GM18526 (cell line): ENCODE measurements around the gene MYMK.

ENCODE experiments used
- POLR2A ChIP-seq: IDR thresholded peaks from 3 replicates; pipeline ENCODE4 v1.6.1; 2011; ENCODE audit not compliant: insufficient read length; ENCODE audit errors: extremely low read depth

The MYMK gene

DNA sequence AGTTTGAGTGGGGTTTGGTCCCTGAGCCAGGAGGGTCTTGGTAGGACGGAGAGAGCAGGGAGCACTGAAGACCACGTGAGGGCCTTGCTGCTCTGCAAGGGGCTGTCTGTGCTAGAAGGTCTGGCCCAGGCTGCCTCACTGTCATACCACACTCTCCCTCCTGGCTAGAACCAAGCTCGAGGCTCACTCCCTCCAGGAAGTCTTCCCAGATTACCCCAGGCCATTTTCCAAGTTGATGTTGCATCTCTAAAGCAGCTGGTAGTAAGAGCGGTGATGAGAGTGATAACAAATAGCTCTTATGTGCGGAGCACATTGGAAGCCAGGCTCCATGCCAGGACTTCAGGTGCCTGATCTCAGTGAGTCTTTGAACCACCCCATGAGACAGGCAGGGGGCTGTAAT lies 6.6 kb downstream of the MYMK start:
- no peak for TF ChIP-seq POLR2A

DNA sequence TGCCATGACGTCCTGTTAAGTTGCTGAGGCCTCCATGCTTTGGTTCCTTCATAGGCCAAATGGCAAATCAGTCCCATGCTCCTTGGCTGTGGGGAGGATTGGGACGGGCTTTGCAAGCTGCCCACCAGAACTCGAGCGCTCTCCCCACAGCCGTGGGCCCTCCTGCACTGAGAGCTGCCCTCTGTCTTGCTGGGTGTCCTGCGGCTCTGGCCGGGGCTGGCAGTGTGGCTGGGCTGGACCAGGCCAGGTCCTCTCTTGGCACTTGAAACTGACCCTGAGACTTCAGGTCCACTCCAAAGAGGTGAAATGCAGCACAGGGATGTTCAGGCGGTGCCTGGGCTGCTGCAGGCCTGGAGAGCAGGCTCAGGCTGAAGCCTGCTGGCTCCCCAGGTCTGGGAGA lies 7.0 kb downstream of the MYMK start:
- no peak for TF ChIP-seq POLR2A

DNA sequence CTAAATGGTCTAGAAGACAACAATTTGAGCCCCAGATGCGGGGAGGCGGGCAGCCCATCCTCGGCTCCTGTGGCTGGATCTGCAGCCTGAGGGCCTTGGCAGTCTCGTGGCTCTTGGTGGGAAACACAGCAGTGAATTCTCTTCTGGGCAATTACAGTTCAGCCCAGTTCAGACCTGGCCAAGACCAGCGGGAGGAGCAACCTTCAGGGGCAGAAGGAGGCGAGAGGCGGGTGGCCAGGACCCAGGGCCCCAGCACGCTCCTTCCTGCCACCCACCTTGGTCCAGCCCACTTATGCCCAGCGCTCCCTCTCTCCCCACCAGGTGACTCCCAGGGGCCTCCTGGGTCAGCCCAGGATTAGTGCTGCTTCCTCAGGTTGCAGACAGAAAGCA lies 7.8 kb downstream of the MYMK start:
- TF ChIP-seq POLR2A = no peak

DNA sequence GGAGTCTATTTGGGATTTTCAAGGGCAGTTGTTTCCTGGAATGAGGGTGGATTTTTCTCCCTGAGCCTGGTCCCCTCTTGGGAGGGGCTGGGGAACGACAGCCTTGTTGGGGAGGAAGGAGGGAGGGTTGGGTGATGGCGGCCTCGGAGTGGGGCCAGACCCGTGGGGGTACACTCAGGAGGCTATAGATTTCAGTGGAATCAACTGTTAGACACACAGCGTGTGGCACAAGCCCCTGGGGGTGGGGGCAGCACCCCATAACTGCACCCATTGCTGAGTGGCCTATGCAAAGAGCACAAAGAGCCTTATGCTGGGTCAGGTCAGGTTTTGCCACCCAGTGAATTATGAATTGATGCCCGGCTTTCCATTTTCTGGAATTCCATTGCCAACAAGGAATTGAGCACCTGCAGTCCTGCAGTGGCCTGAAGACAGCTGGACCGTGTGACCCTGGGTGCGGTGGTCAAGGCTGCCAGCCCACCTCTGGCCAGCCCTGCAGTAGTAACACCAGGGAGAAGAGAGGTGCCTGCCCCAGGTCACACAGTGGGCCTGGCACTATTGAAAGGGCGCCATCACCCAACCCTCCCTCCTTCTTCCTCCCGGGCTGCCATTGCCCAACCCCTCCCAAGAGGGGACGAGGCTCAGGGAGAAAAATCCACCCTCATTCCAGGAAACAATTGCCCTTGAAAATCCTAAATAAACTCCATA lies 8.4 kb downstream of the MYMK start:
- no peak for TF ChIP-seq POLR2A

DNA sequence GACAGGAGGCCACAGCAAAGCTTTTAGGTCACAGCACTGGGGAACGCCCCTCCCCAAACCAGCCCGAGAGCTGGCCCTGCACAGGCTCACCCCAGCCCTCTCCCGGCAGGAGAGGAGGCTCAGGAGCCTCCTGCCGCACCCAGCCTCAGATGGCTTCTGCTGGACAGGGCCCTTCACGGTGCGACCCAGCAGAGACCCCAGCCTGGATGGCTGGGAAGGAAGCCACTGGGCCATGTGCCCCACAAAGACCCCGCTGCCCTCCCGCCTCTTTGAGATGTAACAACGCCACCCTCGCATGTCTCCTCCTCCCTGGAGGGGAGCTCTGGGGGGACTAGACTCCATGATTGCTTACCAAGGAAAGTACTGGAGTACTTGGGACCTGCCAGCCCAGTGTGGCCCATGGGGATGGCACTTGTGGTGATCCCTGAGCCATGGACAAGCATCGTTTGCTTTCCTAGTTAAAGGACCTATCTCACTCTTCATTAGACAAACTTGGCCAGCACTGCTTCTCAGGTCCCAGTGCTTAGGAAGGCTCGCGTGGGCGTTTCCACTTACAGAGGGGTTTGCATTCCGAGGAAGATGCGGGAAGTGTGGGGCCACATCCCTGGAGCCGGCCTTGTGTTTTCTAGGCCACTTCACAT lies 9.0 kb downstream of the MYMK start:
- TF ChIP-seq POLR2A = no peak

DNA sequence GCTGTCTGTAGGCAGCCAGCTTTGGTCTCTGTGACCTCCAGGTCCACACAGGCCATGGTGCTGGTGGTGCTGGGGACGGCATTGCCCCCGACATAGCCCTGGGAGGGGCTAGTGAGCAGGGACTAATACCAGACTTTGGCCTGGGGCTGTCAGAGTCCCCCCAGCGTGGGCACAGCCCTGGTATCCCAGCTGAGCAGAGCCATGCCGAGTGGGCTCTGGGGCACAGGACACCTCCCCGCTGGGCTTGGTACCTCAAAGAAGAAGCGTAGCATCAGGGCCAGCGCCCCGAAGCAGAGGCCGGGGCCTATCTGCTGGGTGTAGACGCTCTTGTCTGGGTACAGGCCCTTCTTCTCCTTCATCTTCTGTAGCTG lies 9.5 kb downstream of the MYMK start:
- no peak for TF ChIP-seq POLR2A

DNA sequence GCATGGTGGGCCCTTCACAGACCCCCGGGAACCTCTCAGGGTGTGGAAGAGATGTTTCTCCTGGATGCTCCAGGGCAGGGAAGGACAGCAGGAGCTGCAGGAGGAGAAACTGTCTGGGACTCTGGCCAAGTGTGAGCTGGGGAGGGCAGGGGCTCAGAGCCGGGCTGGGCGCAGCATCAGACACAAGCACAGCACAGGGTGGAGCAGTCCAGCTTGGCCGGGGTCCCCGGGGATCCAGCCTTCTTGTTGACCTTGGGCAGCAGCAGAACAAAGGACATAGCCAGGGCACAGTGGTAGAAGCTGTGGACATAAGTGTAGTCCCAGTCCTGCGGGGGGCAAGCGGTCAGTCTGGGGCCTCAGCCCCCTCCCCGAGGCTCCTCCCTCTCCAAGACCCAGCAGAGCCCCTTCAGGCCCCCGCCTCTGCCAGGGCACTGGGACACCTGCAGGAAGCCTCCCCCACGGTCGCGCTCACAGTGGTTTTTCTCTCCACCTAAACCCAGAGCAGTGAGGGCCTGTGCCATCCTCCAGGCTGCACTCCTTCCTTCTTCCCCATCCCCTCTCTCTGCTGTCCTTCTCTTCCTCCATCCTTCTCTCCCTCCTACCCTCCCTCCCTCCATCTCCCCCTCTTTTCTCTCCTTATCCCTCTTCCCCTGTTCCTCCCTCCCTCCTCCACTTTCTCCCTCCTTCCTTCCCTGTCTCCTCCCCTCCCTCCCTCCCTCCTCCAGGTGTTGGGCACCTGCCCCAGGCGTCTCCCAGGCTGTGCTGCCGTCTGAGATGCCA lies 10.1 kb downstream of the MYMK start:
- no peak for TF ChIP-seq POLR2A

DNA sequence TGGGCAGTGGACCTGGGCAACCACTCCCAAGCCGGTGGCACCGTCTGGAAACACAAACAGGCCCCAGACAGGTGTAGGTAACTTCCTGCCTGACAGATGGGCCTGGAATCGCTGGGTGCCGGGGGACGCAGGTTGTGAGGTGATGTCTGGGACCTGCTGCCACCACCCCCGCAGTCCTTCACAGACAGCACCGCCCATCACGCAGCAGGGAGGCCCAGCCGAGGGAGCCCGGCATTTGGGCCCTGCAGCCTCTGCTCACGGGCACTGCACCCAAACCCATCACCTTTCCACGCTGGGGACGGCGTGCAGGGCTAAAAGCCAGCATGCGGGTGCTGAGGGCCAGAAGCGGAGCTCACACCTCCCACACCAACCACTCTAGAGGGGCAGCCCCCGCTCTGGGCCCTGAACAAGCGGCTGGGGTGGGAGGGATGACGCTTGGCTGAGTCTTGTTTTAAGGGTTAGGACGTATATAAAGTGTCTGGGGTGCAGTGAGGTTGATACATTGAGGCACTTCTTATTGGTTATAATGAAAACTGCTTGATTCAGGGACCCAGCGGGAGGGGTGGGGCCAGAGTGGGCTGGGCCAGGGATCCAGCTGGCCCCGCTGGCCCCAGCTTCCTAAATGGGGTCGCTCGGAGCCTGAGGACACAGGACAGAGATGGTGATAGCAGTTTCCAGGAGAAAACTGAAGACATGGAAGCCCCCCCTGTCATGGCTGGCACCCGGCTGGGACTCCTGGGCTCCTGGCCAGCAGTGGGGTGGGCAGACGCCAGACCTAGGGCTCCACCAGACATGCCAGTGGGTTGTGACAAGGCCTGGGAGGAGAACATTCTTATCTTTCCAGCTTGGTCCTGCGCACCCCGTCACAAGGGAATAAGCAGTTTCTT lies 11.3 kb downstream of the MYMK start:
- no peak for TF ChIP-seq POLR2A

DNA sequence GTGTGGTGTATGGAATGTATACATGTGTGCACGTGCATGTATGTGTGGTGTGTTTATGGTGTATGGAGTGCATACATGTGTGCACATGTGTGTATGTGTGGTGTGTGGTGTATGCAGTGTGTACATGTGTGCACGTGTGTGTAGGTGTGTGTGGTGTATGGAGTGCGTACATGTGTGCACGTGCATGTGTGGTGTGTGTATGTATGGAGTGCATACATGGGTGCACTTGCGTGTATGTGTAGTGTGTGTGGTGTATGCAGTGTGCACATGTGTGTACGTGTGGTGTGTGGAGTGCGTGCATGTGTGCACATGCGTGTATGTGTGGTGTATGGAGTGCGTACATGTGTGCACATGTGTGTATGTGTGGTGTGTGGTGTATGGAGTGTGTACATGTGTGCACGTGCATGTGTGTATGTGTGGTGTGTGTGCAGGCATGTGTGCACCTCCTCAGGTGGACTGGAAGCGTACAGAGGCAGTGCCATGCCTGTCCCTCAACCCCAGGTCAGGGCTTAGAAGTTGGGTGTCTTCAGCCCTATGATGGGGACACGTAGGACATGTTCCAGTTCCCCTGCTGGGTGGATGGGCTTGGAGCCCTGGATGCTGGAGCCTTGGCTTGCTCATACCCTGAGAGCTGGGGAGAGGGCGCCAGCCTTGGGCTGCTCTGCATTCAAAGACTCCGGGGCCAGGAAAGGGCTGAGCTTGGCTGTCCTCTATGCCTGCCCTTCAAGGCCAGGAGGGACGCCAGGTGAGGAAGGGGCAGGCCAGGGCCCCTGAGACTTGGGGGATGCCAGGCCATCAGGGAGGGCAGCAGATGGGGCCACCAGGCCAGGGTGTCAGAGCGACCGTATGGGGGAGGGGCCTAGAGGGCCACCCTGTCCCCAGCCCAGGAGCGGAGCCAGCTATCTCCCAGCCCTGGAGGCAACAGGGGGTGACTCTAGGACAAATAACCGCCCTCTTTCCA lies 12.2 kb downstream of the MYMK start:
- no peak for TF ChIP-seq POLR2A

DNA sequence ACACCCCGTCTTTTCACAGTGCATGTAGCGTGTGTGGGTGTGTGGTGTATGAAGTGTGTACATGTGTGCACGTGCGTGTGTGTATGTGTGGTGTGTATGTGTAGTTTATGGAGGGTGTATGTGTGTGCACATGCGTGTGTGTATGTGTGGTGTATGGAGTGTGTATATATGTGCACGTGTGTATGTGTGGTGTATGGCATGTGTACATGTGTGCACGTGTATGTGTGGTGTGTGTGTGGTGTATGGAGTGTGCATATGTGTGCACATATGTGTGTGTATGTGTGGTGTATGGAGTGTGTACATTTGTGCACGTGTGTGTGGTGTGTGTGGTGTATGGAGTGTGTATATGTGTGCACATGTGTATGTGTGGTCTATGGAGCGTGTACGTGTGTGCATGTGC lies 13.2 kb downstream of the MYMK start:
- TF ChIP-seq POLR2A = no peak

DNA sequence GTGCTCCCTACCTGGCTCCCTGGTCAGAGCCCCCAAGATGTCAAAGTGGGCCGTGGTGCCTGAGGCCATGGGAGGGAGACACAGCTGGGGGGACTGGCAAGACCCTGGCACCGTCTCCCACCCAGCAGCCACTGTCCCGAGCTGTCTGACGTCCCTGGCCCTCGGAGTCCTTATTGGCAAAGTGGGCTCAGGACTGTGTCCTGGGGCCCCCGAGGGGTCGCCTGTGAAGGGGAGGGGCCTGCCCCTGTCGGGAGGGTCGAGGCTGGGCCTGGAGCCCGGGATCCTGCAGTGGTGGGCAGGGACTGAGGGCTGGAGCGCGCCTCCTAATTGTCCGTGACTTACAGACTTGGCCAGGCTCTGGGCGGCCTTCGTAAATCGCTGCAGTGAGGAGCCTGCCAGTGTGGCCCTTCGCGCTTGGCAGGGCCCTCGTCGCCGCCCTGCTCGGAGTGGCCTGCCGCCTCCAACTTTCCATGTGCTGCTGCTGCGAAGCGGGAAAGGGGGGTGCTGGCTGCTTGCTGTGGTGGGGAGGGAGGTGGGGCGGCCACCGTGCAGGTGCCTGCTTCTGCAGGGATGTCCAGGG lies 13.7 kb downstream of the MYMK start:
- TF ChIP-seq POLR2A = no peak

DNA sequence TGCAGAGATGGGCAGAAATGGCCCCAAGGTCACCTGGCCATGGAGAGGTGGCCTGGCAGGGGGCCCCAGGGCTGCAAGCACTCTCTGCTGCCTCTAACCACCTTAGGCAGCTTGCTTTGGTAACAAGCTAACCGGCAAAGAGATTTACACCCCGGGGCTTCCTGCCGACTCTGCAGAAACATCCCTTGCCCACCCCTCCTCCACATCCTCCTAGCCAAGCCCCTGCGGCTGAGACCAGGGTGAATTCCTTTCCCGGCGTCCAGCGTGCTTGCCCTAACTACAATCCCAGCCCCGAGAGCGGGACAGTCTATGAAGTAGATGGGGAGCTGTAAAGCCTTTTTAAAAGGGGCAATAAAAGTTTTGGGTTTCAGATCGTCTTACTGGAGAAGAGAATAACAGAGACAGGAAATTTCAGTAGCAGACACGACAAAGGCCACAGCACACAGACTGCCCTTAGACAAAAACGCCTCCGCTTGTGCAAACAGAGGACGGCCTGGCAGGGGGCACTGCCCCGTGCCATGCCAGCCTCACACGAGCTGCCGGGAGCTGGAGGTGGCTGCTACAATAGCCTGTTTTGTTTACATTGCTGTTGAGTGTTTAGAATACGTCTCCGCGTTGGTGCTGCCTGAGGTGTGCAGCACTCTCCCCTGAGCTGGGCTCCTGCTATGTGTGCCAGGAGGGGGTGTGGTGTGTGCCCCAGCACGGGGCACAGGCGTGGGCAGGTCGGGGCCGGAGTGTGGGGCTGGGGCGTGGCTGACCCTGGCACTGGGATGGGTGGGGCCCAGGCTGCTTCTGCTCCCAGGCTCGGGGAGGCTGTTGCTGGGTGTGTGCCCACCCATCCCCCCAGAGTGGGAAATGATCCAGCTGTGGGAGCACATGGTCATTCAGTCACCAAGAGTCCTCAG lies 15.3 kb downstream of the MYMK start:
- TF ChIP-seq POLR2A = no peak

DNA sequence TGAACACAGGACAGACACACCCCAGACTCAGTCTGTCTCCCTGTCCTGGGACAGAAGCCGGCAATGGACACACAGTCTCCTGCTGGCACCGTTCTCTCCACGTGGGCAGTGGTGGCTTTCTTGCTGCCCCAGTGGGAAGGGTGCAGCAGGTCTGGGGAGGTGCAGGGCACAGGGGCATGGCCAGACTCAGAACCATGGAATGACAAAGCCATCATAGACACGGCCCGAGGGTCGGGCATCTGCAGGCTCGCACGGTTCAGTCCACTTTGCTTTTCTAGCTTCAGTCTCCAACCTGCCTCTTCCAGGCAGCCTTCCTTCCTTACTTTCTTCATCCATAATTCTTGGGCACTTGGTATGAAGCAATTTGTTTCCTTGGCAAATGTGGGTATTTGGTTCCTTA lies 16.7 kb downstream of the MYMK start:
- TF ChIP-seq POLR2A = no peak
